GM12891 (cell line): ENCODE results near the gene MYO5B.

Source experiments
- POLR2A ChIP-seq: IDR thresholded peaks from 2 replicates; pipeline ENCODE4 v1.6.1; 2011; ENCODE audit warnings: low read depth, low read length, control low read depth
- POLR2AphosphoS5 ChIP-seq: IDR thresholded peaks from 2 replicates; pipeline ENCODE4 v1.6.1; 2011; ENCODE audit warnings: low read depth, low read length, control low read depth

- no peak for TF ChIP-seq POLR2A
- TF ChIP-seq POLR2AphosphoS5: no peak
These were observed 416.0 kb downstream of the MYO5B start for GRCh38 chr18:49778826-49779465.
